Measurements from ENCODE around the gene PYM1.
"Not testable (repeated sequence)": the region's sequence is repeated elsewhere in the genome, so short reads cannot be mapped to it uniquely, and the experiment has no call there.

PYM1 gene

DNA sequence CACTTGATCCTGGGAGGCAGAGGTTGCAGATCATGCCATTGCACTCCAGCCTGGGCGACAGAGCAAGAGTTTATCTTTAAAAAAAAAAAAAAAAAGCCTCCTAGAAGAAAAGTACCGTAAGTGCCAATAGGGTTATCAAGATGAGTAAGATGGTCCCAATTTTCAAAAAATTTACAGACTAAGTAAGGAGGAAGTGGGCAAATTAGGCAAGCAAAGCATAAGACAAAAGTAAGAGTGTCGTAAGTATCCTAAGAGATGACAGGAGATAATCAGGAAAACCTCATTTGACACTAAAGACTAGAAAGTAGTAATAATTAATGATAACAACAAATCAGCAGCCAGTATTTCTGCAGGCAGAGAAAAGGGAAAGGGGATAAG lies 12.2 kb downstream of the PYM1 start:
- DNase-seq (ENCODE audit: low read depth in 2 of 2, low spot score in 1 of 2), result no peak

DNA sequence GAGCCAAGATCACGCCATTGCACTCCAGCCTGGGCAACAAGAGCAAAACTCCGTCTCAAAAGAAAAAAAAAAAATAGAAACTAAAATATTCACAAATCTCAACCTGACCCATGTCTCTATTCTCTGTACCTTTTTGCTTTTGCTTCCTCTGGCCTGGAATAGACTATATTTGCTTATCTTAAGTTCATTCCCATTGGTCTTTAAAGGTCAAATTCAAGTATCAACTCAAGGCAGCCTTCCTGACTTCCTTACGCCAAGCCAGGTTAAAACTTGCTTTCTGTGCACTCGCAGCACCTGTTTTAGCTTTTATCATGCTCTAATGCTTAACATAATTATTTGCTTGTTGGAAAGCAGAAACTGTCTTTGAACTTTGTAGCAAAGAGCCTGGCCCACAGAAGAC lies 14.8 kb downstream of the PYM1 start:
- DNase-seq (ENCODE audit: low read depth in 2 of 2, low spot score in 1 of 2), result no peak

DNA sequence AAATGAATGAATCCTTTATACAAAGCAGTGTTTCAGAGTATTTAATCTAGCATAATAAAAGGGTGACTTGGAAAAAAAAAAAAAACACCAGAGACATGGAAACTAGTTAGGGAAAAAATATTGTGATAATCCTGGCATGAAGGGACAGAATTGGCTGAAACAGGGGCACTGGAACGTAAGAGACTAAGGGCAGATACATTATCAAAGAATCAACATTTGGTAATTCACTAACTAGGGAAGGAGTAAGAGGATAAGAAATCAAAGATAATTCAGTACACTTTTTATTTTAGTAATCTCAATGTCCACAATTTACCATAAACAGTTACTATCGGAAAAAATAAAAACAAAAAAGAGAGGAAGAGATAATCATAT lies 18.2 kb downstream of the PYM1 start:
- DNase-seq (ENCODE audit: low read depth in 2 of 2, low spot score in 1 of 2), result no peak

DNA sequence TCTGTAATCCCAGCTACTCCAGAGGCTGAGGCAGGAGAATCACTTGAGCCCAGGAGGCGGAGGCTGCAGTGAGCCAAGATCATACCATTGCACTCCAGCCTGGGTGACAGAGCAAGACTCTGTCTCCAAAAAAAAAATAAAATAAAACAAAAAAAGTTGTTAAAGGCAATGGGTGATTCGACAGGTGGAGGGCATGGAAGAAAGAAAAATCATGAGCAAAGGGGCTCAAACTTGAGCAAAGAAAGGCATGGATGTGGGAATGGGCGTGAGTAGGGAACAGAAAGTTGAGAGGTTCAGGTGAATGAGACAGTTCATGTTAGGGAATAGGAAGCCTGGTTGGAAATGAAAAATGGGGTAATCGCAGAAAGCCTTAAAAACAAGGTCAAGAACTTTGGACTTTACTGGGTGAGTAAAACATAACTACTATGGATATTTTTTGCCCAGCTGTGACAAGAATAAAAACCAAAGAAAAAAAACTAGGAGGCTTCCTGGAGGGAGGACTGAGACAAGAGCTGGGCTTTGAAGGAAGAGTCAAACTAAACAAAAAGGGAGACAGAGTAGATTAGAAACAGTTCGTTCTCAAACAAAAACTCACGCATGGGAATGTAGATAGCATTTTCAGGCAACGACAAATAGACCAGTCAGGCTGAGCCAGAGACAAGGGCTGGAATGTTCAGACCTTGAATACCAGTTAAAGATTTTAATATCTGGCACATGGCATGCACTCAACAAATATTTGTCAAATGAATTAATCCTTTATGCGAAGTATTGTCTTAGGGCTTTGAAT lies 18.8 kb downstream of the PYM1 start:
- no peak for DNase-seq (ENCODE audit: low read depth in 2 of 2, low spot score in 1 of 2)

DNA sequence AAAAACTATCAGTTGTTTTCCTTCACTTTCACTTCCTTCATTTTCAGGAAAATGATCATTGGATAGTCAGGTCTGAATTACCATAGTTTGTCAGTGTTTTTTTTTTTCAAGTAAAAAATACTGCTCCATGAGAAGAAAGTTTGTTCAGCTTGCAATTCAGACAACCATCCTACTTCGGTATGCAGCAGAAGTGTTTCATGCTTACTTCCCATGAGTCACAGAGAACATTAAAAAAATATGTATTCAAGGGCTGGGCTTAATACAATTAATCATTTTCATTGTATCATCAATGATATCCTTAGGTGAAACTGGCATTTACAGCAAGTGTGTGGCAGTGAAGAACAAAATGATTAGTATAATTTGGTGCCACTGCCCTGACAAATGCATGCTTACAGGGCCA lies 21.6 kb downstream of the PYM1 start:
- DNase-seq (ENCODE audit: low read depth in 2 of 2, low spot score in 1 of 2), result no peak

DNA sequence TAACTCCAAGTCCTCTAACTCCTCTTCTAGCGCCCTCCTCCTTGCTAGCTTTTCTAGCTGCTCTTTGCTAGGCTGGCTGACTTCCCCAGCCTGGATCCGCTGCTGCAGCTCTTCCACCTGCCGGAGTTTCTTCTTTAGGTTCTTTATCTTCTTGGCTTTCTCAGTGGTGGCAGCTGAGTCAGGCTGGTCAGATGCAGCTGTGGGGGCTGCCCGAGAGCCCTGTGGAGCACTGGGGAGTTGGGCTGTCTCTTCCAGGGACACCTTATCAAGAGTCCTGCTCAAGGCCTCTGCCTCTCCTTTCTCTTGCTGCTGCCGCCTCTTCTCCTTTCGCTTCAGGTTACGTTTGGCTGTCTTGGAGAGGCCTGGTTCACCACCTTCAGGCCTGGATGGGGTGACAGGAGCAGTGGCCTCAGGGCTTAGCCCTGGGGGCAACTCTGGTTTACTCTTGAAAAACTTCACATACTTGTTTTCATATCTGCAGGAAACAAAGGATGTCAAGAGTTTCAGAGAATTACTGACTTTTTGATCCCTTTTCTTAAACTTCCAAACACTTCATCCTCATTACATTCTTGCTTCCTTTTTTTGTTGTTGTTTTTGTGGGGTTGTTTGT lies 25.7 kb downstream of the PYM1 start:
- no peak for DNase-seq (ENCODE audit: low read depth in 2 of 2, low spot score in 1 of 2)

DNA sequence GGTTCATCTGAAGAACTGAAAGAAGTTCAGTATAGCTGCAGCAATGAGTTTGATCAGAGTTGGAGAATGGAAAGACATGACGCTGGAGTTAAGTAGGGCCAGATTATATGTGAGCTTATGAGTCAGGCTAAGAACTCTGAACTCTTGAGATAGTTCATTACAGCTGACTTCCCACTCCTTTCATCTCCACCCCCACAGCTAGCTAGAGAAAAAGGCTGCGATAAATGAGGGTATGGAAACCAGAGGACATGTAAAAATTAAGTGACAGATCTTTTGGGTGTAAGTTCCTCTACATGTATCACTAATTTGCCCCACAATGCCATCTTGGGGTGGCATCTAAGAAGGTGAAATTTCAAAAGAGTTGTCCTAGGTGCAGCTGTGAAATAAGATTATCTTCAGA lies 28.6 kb downstream of the PYM1 start:
- DNase-seq (ENCODE audit: low read depth in 2 of 2, low spot score in 1 of 2), result peak in 1 of 2 donors; percentile 1

DNA sequence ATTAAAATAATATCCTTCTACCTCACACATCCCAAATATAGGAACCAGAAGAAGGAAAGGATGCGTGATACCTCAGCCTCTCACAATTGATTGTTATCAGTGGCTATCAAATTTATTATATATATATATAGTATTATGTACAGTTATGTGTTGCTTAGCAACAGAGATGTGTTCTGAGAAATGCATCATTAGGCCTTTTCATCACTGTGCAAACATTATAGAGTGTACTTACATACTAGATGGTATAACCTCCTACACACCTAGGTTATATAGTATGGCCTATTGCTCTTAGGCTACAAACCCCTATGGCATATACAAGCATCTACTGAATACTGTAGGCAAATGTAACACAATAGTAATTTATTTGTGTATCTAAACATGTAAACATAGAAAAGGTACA lies 34.0 kb downstream of the PYM1 start:
- no peak for DNase-seq (ENCODE audit: low read depth in 2 of 2, low spot score in 1 of 2)

DNA sequence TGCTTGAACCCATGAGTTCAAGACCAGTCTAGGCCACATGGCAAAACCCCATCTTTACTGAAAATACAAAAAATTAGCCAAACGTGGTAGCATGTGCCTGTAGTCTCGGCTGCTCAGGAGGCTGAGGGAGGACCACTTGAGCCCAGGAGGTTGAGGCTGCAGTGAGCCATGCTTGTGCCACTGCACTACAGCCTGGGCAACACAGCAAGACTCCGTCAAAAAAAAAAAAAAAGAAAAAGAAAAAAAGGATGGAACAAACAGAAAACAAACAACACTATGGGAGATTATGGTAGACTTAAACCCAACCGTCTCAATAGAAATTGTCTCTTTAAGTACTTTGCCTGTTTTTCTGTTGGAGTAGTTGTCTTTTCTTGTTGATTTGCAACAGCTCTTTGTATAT lies 36.4 kb downstream of the PYM1 start:
- no peak for DNase-seq (ENCODE audit: low read depth in 2 of 2, low spot score in 1 of 2)

DNA sequence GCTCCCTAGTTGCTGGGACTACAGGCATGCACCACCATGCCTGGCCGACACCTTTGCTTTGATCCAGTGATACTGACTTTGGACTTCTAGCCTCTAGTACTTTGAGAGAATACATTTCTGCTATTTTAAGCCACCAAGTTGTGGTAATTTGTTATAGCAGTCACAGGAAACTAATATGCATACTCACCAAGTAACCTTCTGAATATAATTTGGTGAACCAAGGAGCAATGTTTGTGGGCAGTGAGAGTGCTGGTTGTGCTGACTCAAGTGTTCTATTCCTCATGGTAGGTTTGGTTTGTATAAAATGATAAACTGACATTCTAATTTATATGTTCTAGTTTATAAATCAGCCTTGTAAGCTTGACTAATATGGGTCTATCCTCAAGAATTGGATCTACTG lies 42.6 kb downstream of the PYM1 start:
- no peak for DNase-seq (ENCODE audit: low read depth in 2 of 2, low spot score in 1 of 2)

DNA sequence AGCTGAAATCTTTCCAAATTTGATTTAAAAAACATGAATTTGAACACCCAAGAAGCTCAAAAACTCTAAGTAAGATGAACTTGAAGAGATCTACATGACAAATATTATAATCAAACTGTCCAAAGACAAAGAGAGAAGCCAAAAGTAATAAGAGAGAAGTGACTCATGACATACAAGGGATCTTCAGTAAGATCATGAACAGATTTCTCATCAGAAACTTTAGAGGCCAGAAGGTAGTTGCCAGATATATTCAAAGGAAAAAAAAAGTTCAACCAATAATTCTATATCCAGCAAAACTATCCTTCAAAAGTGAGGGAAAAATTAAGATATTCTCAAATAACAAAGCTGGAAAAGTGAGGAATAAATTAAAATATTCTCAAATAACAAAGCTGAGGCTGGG lies 49.9 kb downstream of the PYM1 start:
- DNase-seq (ENCODE audit: low read depth in 2 of 2, low spot score in 1 of 2), result no peak

DNA sequence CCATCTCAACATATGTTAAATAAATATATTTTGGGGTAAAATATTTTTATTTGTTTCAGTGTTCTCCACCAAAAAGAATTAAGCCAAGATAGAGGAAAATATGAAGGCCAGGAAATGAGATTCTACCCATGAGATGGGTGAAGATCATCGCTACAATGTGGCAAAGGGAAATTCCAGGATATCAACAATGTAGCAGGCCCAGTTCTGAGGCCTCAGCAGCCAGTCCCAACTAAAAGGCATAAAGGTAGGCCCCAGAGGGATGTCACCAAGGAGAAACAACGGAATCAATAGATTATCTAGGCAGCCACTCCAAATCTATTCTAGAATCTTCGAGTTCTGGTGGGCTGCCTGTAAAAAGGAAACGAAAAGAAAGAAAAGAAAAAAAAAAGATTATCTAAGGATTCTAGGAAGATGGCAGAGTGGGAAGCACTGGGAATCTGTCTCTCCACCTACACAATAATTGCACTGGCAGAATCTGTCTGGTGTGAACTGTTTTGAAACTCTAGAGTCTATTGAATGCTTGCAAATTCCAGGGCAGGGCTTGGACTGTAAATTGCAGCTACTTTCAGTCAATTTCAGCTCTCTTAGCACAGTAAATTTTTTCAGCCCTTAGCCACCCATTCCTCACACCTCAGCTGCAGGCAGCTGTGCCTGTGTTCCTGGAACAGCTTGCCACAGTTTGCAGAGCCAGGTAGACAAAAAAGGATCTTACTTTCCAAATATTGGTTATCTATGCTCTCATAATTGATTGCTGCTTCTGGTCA lies 51.8 kb downstream of the PYM1 start:
- no peak for DNase-seq (ENCODE audit: low read depth in 2 of 2, low spot score in 1 of 2)

DNA sequence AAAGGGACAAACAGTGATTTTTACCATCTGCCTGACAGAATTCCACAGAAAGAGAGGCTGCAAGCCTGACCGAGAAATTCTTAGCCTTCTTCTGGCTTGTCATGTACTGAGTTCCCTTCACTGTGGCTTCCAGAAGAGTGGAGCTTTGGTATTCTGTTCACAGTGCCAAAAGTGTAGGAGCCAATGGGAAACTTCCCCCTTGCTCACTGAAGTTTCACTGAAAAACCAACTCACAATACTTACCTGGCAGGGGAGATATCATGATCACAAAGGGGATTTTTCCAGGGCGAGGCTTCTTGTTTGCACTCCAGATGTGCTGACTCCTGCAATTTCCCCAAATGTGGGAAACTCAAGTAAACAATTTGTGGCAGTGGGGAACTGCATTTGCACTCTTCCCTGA lies 53.3 kb downstream of the PYM1 start:
- no peak for DNase-seq (ENCODE audit: low read depth in 2 of 2, low spot score in 1 of 2)

DNA sequence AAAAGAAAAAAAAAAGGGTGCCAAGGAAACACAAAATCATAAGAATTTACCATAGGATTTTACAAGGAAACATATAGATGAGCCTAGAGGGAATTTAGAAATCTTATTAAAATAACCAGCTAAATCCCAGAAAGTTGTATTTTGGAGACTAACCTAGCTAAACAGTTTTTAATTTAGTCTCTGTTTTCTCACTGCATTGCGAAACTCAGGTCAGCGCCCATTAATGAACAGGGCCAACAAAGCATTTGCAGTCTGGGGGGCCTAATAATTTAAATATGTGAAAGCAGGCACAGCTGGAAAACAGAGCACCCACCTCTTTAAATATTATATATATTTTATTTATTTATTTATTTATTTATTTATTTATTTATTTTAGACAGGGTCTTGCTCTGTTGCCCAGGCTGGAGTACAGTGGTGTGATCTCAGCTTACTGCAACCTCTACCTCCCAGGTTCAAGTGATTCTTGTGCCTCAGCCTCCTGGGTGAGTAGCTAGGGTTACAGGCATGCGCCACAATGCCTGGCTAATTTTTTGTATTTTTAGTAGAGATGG lies 61.2 kb downstream of the PYM1 start:
- DNase-seq (ENCODE audit: low read depth in 2 of 2, low spot score in 1 of 2), result not testable (repeated sequence)

DNA sequence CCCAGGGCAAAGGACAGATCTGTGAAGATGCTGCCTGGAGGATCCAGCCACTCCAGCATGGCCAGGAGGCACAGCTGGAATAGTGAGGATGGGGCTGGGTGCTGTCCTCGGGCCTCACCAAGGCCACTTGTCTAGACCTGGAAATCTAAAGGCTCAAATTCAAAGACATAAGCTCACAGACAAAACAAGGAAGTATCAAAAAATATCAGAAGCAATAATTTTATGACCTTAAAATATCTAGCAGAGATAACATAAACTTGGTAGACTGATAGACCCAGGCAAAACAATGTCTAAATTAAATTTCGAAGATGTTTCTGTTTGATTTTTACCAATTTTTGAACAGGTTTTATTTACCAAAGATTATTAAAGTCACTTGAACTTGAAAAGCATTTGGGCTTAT lies 62.4 kb downstream of the PYM1 start:
- DNase-seq (ENCODE audit: low read depth in 2 of 2, low spot score in 1 of 2), result no peak

DNA sequence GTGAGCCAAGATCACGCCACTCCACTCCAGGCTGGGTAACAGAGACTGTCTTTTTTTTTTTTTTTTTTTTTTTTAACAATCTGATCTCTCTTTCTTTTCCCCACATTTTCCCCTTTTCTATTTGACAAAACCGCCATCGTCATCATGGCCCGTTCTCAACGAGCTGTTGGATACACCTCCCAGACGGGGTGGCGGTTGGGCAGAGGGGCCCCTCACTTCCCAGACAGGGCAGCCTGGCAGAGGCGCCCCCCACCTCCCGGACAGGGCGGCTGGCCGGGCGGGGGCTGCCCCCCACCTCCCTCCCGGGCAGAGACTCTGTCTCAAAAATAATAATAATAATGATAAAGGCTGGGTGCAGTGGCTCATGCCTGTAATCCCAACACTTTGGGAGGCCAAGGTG lies 64.8 kb downstream of the PYM1 start:
- DNase-seq (ENCODE audit: low read depth in 2 of 2, low spot score in 1 of 2), result not testable (repeated sequence)

DNA sequence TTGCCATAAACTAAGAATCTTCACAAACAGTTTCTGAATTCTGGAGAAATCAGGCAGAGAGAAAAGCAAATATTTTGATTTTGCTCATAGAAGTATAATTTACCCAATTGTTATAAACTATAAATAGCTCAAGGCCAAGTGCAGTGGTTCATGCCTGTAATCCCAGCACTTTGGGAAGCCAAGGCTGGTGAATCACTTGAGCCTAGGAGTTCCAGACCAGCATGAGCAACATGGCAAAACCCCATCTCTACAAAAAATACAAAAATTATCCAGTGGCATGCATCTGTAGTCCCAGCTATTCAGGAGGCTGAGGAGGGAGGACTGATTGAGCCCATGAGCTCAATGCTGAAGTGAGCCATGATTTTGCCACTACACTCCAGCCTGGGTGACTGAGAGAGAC lies 65.4 kb downstream of the PYM1 start:
- DNase-seq (ENCODE audit: low read depth in 2 of 2, low spot score in 1 of 2), result no peak

DNA sequence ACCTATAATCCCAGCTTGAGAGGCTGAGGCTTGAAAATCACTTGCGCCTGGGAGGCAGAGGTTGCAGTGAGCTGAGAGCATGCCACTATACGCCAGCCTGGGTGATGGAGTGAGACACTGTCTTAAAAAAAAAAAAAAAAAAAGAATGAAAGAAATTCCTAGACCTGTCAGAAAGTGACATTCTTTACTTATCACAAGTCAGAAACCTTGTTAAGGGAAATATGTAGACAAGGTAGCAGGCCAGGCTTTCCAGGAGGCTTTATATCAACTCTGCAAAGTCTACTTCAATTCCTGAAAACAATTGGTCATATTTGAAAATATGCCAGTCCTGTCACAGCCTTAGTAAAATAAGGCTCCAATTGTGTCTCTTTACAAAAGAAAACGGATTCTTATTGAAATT lies 65.8 kb downstream of the PYM1 start:
- DNase-seq (ENCODE audit: low read depth in 2 of 2, low spot score in 1 of 2), result no peak

DNA sequence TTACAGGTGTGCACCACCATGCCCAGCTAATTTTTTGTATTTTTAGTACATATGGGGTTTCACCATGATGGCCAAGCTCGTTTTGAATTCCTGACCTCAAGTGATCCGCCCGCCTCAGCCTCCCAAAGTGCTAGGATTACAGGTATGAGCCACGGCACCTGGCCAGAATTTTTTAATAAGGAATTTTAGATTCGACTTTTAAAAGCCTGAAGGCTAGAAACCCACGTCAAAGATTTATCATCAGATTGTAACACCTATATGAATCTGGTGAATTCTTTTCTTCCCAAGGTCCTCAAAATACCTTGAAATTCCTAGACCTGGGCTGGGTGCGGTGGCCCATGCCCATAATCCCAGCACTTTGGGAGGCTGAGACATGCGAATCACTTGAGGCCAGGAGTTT lies 66.3 kb downstream of the PYM1 start:
- DNase-seq (ENCODE audit: low read depth in 2 of 2, low spot score in 1 of 2), result no peak

DNA sequence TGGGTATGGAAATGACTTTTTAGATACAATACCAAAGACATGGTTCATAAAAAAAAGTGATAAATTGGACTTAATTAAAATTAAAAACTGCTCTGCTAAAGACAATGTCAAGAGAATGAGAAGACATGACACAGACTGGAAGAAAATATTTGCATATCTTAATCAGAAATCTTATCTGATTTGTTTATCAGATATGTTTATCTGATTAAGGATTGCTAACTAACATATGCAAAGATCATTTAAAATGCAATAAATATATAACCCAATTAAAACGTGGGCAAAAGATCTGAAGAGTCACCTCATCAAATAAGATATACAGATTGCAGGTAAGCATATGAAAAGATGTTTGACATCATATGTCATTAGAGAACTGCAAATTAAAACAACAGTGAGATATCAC lies 75.0 kb downstream of the PYM1 start:
- DNase-seq (ENCODE audit: low read depth in 2 of 2, low spot score in 1 of 2), result no peak

All from stimulated activated CD8-positive, alpha-beta memory T cell treated with anti-CD3 and anti-CD28 coated beads, Interleukin-4, amount 100 ng/mL, for 4 hours (primary cell).